K562 (cell line): ENCODE data around the gene GLE1. TPM values are rescaled to one million over a fixed set of nuclear protein-coding genes. Genes with fewer than 3 reads are reported as not detected.

Experiments used
- ARHGAP35 ChIP-seq: fragments of 450-650 bp; IDR thresholded peaks from 2 replicates; pipeline ENCODE4 v1.6.1; 2018; ENCODE audit not compliant: partially characterized antibody
- C11orf30 ChIP-seq: fragments of 450-650 bp; IDR thresholded peaks from 2 replicates; pipeline ENCODE4 v1.6.1; 2016; ENCODE audit warnings: low read depth, mild to moderate bottlenecking
- CBFA2T2 ChIP-seq: fragments of 450-650 bp; conservative IDR thresholded peaks from 2 replicates; pipeline ENCODE4 v1.6.1; 2017; ENCODE audit warnings: mild to moderate bottlenecking
- CBFA2T3 ChIP-seq: fragments of 450-650 bp; IDR thresholded peaks from 2 replicates; pipeline ENCODE4 v1.6.1; 2017
- CBX1 ChIP-seq: sonication (generic); IDR thresholded peaks from 2 replicates; pipeline ENCODE4 v1.6.1; 2016; ENCODE audit warnings: antibody characterized with exemption, low read depth, mild to moderate bottlenecking
- CHD2 ChIP-seq: IDR thresholded peaks from 2 replicates; pipeline ENCODE4 v1.6.1; 2011; ENCODE audit warnings: low read depth, low read length
- EP300 ChIP-seq: IDR thresholded peaks from 2 replicates; pipeline ENCODE4 v1.6.1; 2012; ENCODE audit warnings: low read length, improper control_type of control experiment
- ETV1 ChIP-seq: fragments of 450-650 bp; conservative IDR thresholded peaks from 2 replicates; pipeline ENCODE4 v1.6.1; 2016; ENCODE audit warnings: missing genetic modification characterization, control low read depth, low read depth, missing compliant biosample characterization
- HEY1 ChIP-seq: fragments of 250-450 bp; sonication (Bioruptor Pico); IDR thresholded peaks from 2 replicates; pipeline ENCODE4 v1.5.0; 2020; ENCODE audit warnings: mild to moderate bottlenecking, moderate library complexity, borderline replicate concordance
- HNRNPL ChIP-seq: fragments of 200-400 bp; formaldehyde crosslinking; IDR thresholded peaks from 2 replicates; pipeline ENCODE4 v1.6.1; 2017; ENCODE audit warnings: low read depth, mild to moderate bottlenecking, low read length
- NRF1 ChIP-seq, 2 experiments: fragments of 450-650 bp; IDR thresholded peaks in 1 of 2; conservative IDR thresholded peaks in 1 of 2; 2 replicates each; pipeline ENCODE4 v1.6.1; 2014; ENCODE audit warnings: mild to moderate bottlenecking in 2 of 2
- PHTF2 ChIP-seq: fragments of 250-450 bp; sonication (Bioruptor Pico); IDR thresholded peaks from 2 replicates; pipeline ENCODE4 v1.5.0; 2021; ENCODE audit warnings: mild to moderate bottlenecking
- POLR2AphosphoS5 ChIP-seq: IDR thresholded peaks from 2 replicates; pipeline ENCODE4 v1.6.1; 2011; ENCODE audit warnings: mild to moderate bottlenecking, low read depth, low read length, moderate library complexity; ENCODE audit not compliant: control insufficient read depth, insufficient read depth
- SNIP1 ChIP-seq: fragments of 450-650 bp; IDR thresholded peaks from 2 replicates; pipeline ENCODE4 v1.7.1; 2017; ENCODE audit warnings: low read depth, mild to moderate bottlenecking
- STAG1 ChIP-seq: sonication (generic); formaldehyde crosslinking; IDR thresholded peaks from 2 replicates; pipeline ENCODE4 v1.5.0; 2020; ENCODE audit warnings: missing genetic modification reagents, borderline replicate concordance
- TEAD4 ChIP-seq, 2 experiments: sonication (generic) in 1 of 2; formaldehyde crosslinking in 1 of 2; IDR thresholded peaks; 2 replicates each; pipeline versions ENCODE4 v1.6.1 to v1.8.0; 2012 to 2022; ENCODE audit warnings: borderline replicate concordance in 1 of 2, inconsistent platforms in 1 of 2, low read length in 1 of 2, mild to moderate bottlenecking in 1 of 2, missing genetic modification reagents in 1 of 2
- ZNF274 ChIP-seq: IDR thresholded peaks from 2 replicates; pipeline ENCODE4 v1.6.1; 2011; ENCODE audit warnings: low read depth, mild to moderate bottlenecking, low read length, moderate library complexity, borderline replicate concordance
- ZNF282 ChIP-seq: sonication (generic); formaldehyde crosslinking; IDR thresholded peaks from 2 replicates; pipeline ENCODE4 v1.8.1; 2023; ENCODE audit warnings: missing genetic modification reagents
- ZNF408 ChIP-seq: fragments of 250-450 bp; sonication (Bioruptor Pico); IDR thresholded peaks from 2 replicates; pipeline ENCODE4 v1.4.0; 2020; ENCODE audit warnings: low read depth, mild to moderate bottlenecking, moderate library complexity
- ZNF561 ChIP-seq: fragments of 450-650 bp; formaldehyde crosslinking; conservative IDR thresholded peaks from 2 replicates; pipeline ENCODE4 v1.4.0; 2020; ENCODE audit warnings: mild to moderate bottlenecking, moderate library complexity
- ZNF77 ChIP-seq: fragments of 250-450 bp; sonication (Bioruptor Pico); IDR thresholded peaks from 2 replicates; pipeline ENCODE4 v1.5.0; 2020
- polyA plus RNA-seq, 8 experiments: library from polyadenylated mRNA; depleted of rRNA in 4 of 8; stranded (reverse) in 5 of 8; unstranded in 3 of 8; fragments of >200 nt; fragmentation: Nextera tagmentation in 2 of 8; fragmentation: Illumina TruSeq in 1 of 8; extraction: Ambion mirVana in 2 of 8; extraction: Trizol in 1 of 8; gene quantifications; 2 replicates each; pipeline versions ENCODE4 v1.2.1 to v1.2.3, GENCODE V29; 2011 to 2014; ENCODE audit warnings: inconsistent platforms in 1 of 8, missing spikeins in 1 of 8
- total RNA-seq, 7 experiments: library from RNA; depleted of rRNA in 6 of 7; stranded (reverse); fragments of >200 nt in 6 of 7; fragmentation: Illumina TruSeq in 2 of 7; extraction: Trizol in 2 of 7; gene quantifications; 2 replicates each; pipeline versions ENCODE4 v1.2.1 to v1.2.3, GENCODE V29; 2011 to 2021; ENCODE audit warnings: low replicate concordance in 1 of 7
- TF ChIP-seq, protein P1 (sequence below): fragments of 450-650 bp; formaldehyde crosslinking; IDR thresholded peaks from 2 replicates; pipeline ENCODE4 v1.4.0; 2022; ENCODE audit warnings: missing genetic modification characterization
- TF ChIP-seq, protein P2 (sequence below), 2 experiments: IDR thresholded peaks; 2 replicates each; pipeline ENCODE4 v1.6.1; 2012; ENCODE audit warnings: improper control_type of control experiment in 2 of 2, low read depth in 2 of 2, low read length in 2 of 2, borderline replicate concordance in 1 of 2
- TF ChIP-seq, protein P3 (sequence below): fragments of 250-450 bp; sonication (Bioruptor Pico); IDR thresholded peaks from 2 replicates; pipeline ENCODE4 v1.4.0; 2020; ENCODE audit warnings: borderline replicate concordance

GLE1 gene
- total and polyA plus RNA-seq, 9 of the 15 experiments (the other 6 are each of a cell fraction or from before 2014, with no cell fraction given), result 15.9 to 44.8 (median 37.6) TPM

DNA sequence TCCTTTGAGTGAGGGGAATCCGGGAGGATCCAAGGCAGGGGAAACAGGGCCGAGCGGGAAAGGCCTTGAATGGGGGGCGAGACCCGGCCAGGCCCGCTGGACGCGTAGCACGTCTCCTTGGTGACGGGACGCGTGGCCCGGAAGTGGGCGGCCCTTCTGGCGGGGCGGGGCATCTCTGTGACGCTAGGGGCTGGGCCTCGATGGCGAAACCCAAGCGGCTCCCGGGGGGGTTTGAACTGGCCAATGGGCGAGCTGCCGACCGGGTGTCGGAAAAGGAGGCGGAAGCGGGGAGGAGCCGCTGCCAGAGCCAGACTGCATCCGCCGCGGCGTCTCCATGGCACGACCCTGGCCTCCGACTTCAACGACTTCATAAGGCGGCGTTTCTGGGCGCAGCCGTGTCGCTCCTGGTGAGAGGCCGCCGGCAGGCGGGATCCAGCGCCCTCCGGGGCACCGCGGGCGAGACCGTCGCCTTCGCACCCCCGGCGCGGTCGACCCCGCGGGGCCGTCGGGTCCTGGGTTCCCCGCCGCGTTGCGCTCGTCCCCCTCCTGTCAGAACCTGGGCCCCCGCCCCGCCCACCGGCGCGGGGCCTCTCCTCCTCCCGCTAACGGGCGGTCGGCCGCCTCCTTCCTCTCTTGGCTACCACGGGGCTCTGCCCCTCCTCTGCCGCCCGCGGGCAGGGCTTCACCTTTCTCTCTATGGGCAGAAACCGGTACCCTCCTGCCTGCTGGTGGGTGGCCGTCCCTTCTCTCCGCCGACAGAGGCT, 48.5 kb upstream of the GLE1 start, which contains the start of gene ODF2 (continued):
- TF ChIP-seq EP300, result 0 out of 2 replicates have a peak, but pooled peaks have one; percentile 4
- TF ChIP-seq ZNF408, result no peak
- TF ChIP-seq CBFA2T3, result no peak
- no peak for TF ChIP-seq STAG1
- TF ChIP-seq HNRNPL, result peak; percentile 60; the same call in 1 of the 2 replicates
- peak; percentile 50 to 52 for TF ChIP-seq NRF1 (conservative IDR thresholded peaks at IDR 0.05 in 1 of 2, IDR thresholded peaks at IDR 0.05 in 1 of 2)
- no peak for TF ChIP-seq PHTF2
- TF ChIP-seq, protein P1, sequence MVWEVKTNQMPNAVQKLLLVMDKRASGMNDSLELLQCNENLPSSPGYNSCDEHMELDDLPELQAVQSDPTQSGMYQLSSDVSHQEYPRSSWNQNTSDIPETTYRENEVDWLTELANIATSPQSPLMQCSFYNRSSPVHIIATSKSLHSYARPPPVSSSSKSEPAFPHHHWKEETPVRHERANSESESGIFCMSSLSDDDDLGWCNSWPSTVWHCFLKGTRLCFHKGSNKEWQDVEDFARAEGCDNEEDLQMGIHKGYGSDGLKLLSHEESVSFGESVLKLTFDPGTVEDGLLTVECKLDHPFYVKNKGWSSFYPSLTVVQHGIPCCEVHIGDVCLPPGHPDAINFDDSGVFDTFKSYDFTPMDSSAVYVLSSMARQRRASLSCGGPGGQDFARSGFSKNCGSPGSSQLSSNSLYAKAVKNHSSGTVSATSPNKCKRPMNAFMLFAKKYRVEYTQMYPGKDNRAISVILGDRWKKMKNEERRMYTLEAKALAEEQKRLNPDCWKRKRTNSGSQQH (CRISPR knock-in tag), result 0 out of 2 replicates have a peak, but pooled peaks have one; percentile 63
- no peak for TF ChIP-seq ZNF77 (CRISPR knock-in tag)
- peak; percentile 86 for TF ChIP-seq ETV1 (tag)
- no peak for TF ChIP-seq SNIP1
- TF ChIP-seq POLR2AphosphoS5, result peak; percentile 80
- TF ChIP-seq CBFA2T2, result no peak
- no peak for TF ChIP-seq TEAD4 (IDR thresholded peaks at IDR 0.05; ENCODE audit: low read length)
- no peak for TF ChIP-seq TEAD4 (CRISPR knock-in tag; IDR thresholded peaks at IDR 0.05; ENCODE audit: borderline replicate concordance)
- TF ChIP-seq, protein P2, sequence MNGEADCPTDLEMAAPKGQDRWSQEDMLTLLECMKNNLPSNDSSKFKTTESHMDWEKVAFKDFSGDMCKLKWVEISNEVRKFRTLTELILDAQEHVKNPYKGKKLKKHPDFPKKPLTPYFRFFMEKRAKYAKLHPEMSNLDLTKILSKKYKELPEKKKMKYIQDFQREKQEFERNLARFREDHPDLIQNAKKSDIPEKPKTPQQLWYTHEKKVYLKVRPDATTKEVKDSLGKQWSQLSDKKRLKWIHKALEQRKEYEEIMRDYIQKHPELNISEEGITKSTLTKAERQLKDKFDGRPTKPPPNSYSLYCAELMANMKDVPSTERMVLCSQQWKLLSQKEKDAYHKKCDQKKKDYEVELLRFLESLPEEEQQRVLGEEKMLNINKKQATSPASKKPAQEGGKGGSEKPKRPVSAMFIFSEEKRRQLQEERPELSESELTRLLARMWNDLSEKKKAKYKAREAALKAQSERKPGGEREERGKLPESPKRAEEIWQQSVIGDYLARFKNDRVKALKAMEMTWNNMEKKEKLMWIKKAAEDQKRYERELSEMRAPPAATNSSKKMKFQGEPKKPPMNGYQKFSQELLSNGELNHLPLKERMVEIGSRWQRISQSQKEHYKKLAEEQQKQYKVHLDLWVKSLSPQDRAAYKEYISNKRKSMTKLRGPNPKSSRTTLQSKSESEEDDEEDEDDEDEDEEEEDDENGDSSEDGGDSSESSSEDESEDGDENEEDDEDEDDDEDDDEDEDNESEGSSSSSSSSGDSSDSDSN (IDR thresholded peaks at IDR 0.05; ENCODE audit: borderline replicate concordance in 1 of 2, low read depth in 2 of 2, low read length in 2 of 2), result no peak
- no peak for TF ChIP-seq ZNF561 (CRISPR knock-in tag)
- TF ChIP-seq CHD2, result peak; percentile 28; the same call in 1 of the 2 replicates
- TF ChIP-seq ZNF274, result no peak
- TF ChIP-seq ZNF282 (CRISPR knock-in tag), result no peak
- no peak for TF ChIP-seq HEY1 (CRISPR knock-in tag)
- TF ChIP-seq ARHGAP35, result no peak
- TF ChIP-seq, protein P3, sequence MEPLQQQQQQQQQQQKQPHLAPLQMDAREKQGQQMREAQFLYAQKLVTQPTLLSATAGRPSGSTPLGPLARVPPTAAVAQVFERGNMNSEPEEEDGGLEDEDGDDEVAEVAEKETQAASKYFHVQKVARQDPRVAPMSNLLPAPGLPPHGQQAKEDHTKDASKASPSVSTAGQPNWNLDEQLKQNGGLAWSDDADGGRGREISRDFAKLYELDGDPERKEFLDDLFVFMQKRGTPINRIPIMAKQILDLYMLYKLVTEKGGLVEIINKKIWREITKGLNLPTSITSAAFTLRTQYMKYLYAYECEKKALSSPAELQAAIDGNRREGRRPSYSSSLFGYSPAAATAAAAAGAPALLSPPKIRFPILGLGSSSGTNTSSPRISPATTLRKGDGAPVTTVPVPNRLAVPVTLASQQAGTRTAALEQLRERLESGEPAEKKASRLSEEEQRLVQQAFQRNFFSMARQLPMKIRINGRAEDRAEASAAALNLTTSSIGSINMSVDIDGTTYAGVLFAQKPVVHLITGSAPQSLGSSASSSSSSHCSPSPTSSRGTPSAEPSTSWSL (CRISPR knock-in tag), result no peak
- TF ChIP-seq C11orf30, result no peak
- TF ChIP-seq CBX1, result no peak
